Measurements from ENCODE around the gene INTS4. TPM values are rescaled to one million over a fixed set of nuclear protein-coding genes. Genes with fewer than 3 reads are reported as not detected.

INTS4 gene
- total RNA-seq, 1 experiment from 2014 or later, result 43.9 TPM

DNA sequence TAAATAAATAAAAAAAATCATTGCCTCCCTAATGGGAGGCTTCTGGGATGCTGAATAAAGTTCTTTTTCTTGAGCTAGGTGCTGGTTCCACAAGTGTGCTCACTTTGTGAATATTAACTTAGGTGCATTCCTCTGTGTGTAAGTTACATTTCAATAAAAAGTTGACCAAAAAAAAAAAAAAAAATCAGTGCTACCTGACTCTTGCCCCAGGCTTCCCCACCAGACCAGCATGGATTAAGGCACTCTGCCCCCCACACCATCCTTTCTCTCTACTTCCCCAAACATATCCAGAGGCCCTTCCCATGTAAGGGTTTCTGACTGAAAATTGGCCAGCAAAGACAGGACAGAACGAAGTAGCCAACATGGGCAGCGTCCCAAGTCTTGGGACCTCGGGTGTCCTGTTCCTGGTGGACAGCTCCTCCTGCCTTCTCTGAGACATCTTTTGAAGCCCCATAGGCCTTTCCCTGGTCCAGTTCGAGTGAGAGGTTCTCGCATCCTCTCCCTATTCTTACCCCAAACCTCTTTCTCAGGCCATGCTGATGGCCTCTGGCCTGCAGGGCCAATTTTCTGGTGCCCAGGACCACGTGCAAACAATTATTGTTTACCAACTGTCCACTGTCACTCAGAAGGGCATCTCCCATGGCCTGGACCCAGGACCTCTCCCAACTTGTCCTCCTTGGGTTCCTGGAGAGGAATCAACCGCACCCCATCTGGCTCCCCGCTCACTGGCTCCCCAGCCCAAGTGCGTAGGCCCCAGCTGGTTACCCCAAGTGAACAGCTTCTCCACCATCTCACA lies 43.6 kb upstream of the INTS4 start:
- CTCF ChIA-PET, result interaction anchor here (0.7 kb wide), 1 partner anchor 16 kb away, joined by 3 read pairs; no protein-coding TSS in a partner anchor
- peaks cover 25% of the 10 kb centered on the region for H3K36me3 Mint-ChIP-seq (ENCODE audit: insufficient read depth, unreplicated experiment)
- intact Hi-C loops (cut with micrococcal nuclease; ENCODE audit: unreplicated experiment), result no loop called here
- no peaks in the 10 kb centered on the region for H3K9me3 Mint-ChIP-seq (ENCODE audit: low read depth, unreplicated experiment)
- H3K27me3 Mint-ChIP-seq (ENCODE audit: unreplicated experiment), result no peaks in the 10 kb centered on the region
- no peak for DNase-seq
- H3K4me1 Mint-ChIP-seq (ENCODE audit: low read depth, unreplicated experiment), result peaks cover 61% of the 10 kb centered on the region
- H3K4me3 Mint-ChIP-seq (ENCODE audit: low read depth, unreplicated experiment), result no peak overlapping the region
- H3K27ac Mint-ChIP-seq (ENCODE audit: unreplicated experiment), result peak overlapping the region; percentile 18
- TF ChIP-seq, protein P1, sequence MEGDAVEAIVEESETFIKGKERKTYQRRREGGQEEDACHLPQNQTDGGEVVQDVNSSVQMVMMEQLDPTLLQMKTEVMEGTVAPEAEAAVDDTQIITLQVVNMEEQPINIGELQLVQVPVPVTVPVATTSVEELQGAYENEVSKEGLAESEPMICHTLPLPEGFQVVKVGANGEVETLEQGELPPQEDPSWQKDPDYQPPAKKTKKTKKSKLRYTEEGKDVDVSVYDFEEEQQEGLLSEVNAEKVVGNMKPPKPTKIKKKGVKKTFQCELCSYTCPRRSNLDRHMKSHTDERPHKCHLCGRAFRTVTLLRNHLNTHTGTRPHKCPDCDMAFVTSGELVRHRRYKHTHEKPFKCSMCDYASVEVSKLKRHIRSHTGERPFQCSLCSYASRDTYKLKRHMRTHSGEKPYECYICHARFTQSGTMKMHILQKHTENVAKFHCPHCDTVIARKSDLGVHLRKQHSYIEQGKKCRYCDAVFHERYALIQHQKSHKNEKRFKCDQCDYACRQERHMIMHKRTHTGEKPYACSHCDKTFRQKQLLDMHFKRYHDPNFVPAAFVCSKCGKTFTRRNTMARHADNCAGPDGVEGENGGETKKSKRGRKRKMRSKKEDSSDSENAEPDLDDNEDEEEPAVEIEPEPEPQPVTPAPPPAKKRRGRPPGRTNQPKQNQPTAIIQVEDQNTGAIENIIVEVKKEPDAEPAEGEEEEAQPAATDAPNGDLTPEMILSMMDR (IDR thresholded peaks at IDR 0.05; ENCODE audit: unreplicated experiment), result no peak
- no TSS peak for BruUV-seq (replicated peaks)

DNA sequence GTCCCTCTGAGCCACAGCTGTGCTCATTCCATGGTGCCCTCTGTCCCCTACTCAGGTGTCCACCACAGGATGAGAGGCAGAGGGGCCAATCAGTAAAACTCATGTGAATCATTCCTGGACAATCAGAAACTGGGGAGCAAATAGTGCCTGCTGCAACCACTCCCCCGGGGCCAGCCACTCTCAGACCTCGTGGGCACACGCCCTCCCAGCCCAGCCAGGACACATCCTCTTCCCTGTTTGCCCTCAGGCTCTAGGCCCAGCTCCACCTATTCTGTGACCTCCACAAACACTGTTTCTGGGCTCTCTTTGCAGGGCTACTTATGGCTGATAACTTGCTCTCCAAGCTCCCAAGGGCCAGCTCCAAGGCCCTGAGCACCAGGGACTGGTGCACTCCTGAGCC lies 42.6 kb upstream of the INTS4 start:
- Mint-ChIP-seq H3K9me3 (ENCODE audit: low read depth, unreplicated experiment) (no peaks in the 10 kb centered on the region), H3K4me1 (ENCODE audit: low read depth, unreplicated experiment) (peaks cover 61% of the 10 kb centered on the region), H3K36me3 (ENCODE audit: insufficient read depth, unreplicated experiment) (peaks cover 25% of the 10 kb centered on the region), H3K27ac (ENCODE audit: unreplicated experiment) (peak overlapping the region; percentile 18), H3K27me3 (ENCODE audit: unreplicated experiment) (no peaks in the 10 kb centered on the region), H3K4me3 (ENCODE audit: low read depth, unreplicated experiment) (no peak overlapping the region)
- CTCF ChIA-PET, result no interaction called here
- DNase-seq, result peak; percentile 37
- BruUV-seq (replicated peaks), result no TSS peak
- intact Hi-C loops (cut with micrococcal nuclease; ENCODE audit: unreplicated experiment), result no loop called here
- TF ChIP-seq, protein P1 (IDR thresholded peaks at IDR 0.05; ENCODE audit: unreplicated experiment), result no peak

DNA sequence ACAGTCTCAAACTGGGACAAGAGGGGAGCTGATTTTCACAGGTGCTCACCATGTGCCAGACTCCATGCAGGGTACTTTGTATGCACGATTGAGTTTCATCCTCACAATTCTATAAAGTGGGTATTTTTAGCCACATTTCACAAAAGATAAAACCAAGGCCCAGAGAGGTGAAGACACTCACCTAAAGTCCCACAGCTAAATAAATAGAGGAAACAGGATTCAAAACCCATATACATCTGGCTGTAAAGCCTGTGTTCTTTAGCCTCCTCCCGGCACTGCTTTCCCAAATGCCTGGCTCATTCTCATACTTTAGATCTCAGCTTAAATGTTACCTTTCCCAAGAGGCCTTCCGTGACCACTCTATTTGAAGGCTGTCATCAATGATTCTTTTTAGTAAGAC lies 41.8 kb upstream of the INTS4 start:
- no peak overlapping the region for H3K4me3 Mint-ChIP-seq (ENCODE audit: low read depth, unreplicated experiment)
- peaks cover 54% of the 10 kb centered on the region for H3K4me1 Mint-ChIP-seq (ENCODE audit: low read depth, unreplicated experiment)
- no peak overlapping the region for H3K27ac Mint-ChIP-seq (ENCODE audit: unreplicated experiment)
- H3K27me3 Mint-ChIP-seq (ENCODE audit: unreplicated experiment), result no peaks in the 10 kb centered on the region
- BruUV-seq (replicated peaks), result no TSS peak
- H3K36me3 Mint-ChIP-seq (ENCODE audit: insufficient read depth, unreplicated experiment), result peaks cover 25% of the 10 kb centered on the region
- CTCF ChIA-PET, result no interaction called here
- DNase-seq, result no peak
- TF ChIP-seq, protein P1 (IDR thresholded peaks at IDR 0.05; ENCODE audit: unreplicated experiment), result no peak
- H3K9me3 Mint-ChIP-seq (ENCODE audit: low read depth, unreplicated experiment), result no peaks in the 10 kb centered on the region
- intact Hi-C loops (cut with micrococcal nuclease; ENCODE audit: unreplicated experiment), result no loop called here

DNA sequence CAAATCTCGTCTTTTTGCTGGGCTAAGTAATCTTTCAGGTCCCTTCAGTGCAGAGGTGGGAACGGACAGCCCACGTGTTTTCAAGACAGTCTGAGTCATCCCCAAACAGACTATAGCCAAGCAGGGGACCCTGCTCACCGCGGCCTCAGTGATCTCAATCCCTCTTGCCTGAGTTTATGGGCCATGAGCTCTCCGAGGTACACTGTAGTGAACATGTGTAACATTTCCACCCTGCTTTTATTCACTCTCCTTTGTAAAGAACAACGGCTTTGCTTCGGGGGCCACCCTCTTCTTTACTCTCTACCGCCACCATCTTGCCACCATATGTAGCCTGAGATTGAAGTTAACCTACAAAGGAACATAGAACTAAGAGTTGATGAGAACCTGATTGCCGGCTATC lies 40.2 kb upstream of the INTS4 start:
- peak overlapping the region; percentile 48 for H3K27ac Mint-ChIP-seq (ENCODE audit: unreplicated experiment)
- H3K9me3 Mint-ChIP-seq (ENCODE audit: low read depth, unreplicated experiment), result no peaks in the 10 kb centered on the region
- intact Hi-C loops (cut with micrococcal nuclease; ENCODE audit: unreplicated experiment), result no loop called here
- TF ChIP-seq, protein P1 (IDR thresholded peaks at IDR 0.05; ENCODE audit: unreplicated experiment), result no peak
- H3K27me3 Mint-ChIP-seq (ENCODE audit: unreplicated experiment), result no peaks in the 10 kb centered on the region
- CTCF ChIA-PET, result interaction anchor here (0.6 kb wide), 1 partner anchor 27 kb away, joined by 3 read pairs; no protein-coding TSS in a partner anchor
- peaks cover 12% of the 10 kb centered on the region for H3K36me3 Mint-ChIP-seq (ENCODE audit: insufficient read depth, unreplicated experiment)
- BruUV-seq (replicated peaks), result no TSS peak
- H3K4me3 Mint-ChIP-seq (ENCODE audit: low read depth, unreplicated experiment), result no peak overlapping the region
- peaks cover 51% of the 10 kb centered on the region for H3K4me1 Mint-ChIP-seq (ENCODE audit: low read depth, unreplicated experiment)
- DNase-seq, result no peak
